Progenitor cell of endocrine pancreas (in vitro differentiated cells): ENCODE data around the gene RPS6KA1. TPM values are rescaled to one million over a fixed set of nuclear protein-coding genes. Genes with fewer than 3 reads are reported as not detected.
A peak's percentile ranks its signal among the peaks of the same experiment; 100 is the strongest.

ENCODE experiments used
- DNase-seq: peaks from one replicate; pipeline ENCODE4 v3.0.0; 2021; ENCODE audit warnings: low spot score; ENCODE audit not compliant: unreplicated experiment
- H3K27ac Mint-ChIP-seq: 2 replicates; pipeline ENCODE4 v1.8.0; 2021; ENCODE audit warnings: mild to moderate bottlenecking, moderate library complexity, mixed read lengths
- H3K27me3 Mint-ChIP-seq: 2 replicates; pipeline ENCODE4 v1.8.0; 2021; ENCODE audit warnings: mixed read lengths
- H3K36me3 Mint-ChIP-seq: 2 replicates; pipeline ENCODE4 v1.8.0; 2022; ENCODE audit warnings: mixed read lengths; ENCODE audit not compliant: insufficient read depth
- H3K4me1 Mint-ChIP-seq: 2 replicates; pipeline ENCODE4 v1.8.0; 2021; ENCODE audit warnings: low read depth, mixed read lengths
- H3K4me3 Mint-ChIP-seq: 2 replicates; pipeline ENCODE4 v1.8.0; 2021; ENCODE audit warnings: low read depth, mild to moderate bottlenecking, moderate library complexity, mixed read lengths
- H3K9me3 Mint-ChIP-seq: 2 replicates; pipeline ENCODE4 v1.8.0; 2021; ENCODE audit warnings: low read depth, mixed read lengths
- CTCF ChIP-seq: fragments of 200-600 bp; sonication (generic); IDR thresholded peaks from one replicate; pipeline ENCODE4 v1.5.0; 2021; ENCODE audit warnings: antibody characterized with exemption, mild to moderate bottlenecking; ENCODE audit not compliant: unreplicated experiment
- long read RNA-seq: library from polyadenylated mRNA; unstranded; transcript quantifications from one replicate; pipeline ENCODE4 v2.0.0, GENCODE V29; 2020
- total RNA-seq: library from RNA; stranded (reverse); gene quantifications from 2 replicates; pipeline ENCODE4 v1.2.1, GENCODE V29; 2021

Gene RPS6KA1
- 26.7 and 29.6 TPM in 2 replicates for total RNA-seq
- long read RNA-seq, partial matches to known transcripts = 10 of 15 reads
- long read RNA-seq, other reads (novel, unspliced or antisense) = 2 of 15 reads

- Mint-ChIP-seq H3K4me3 (peak within 1 kb of the TSS; percentile 81), H3K27me3 (peaks cover 5% of the 10 kb centered on the region), H3K36me3 (no peaks in the 10 kb centered on the region), H3K4me1 (peaks cover 15% of the 10 kb centered on the region), H3K9me3 (no peaks in the 10 kb centered on the region), H3K27ac (peak within 1 kb of the TSS; percentile 94)
- peak; percentile 66 for DNase-seq
- no peak for TF ChIP-seq CTCF
Measured at GRCh38 chr1:26529655-26530409, at the start of gene RPS6KA1. TSS of gene RPS6KA1 (plus strand) at chr1:26529761. CDS start at chr1:26529921, 160 bp downstream.

- Mint-ChIP-seq H3K36me3 (peaks cover 6% of the 10 kb centered on the region), H3K9me3 (no peaks in the 10 kb centered on the region), H3K4me1 (peaks cover 5% of the 10 kb centered on the region), H3K27ac (no peak overlapping the region), H3K27me3 (no peaks in the 10 kb centered on the region), H3K4me3 (no peak overlapping the region)
- TF ChIP-seq CTCF = no peak
- no peak for DNase-seq
Measured at GRCh38 chr1:26482921-26483320, 46.6 kb upstream of the RPS6KA1 start.

GRCh38 chr1:26483980-26484379, 45.6 kb upstream of the RPS6KA1 start:
- no peaks in the 10 kb centered on the region for H3K9me3 Mint-ChIP-seq
- no peak overlapping the region for H3K4me3 Mint-ChIP-seq
- H3K27me3 Mint-ChIP-seq = no peaks in the 10 kb centered on the region
- H3K4me1 Mint-ChIP-seq = peaks cover 5% of the 10 kb centered on the region
- no peak overlapping the region for H3K27ac Mint-ChIP-seq
- no peak for TF ChIP-seq CTCF
- peaks cover 4% of the 10 kb centered on the region for H3K36me3 Mint-ChIP-seq
- no peak for DNase-seq

- no peak overlapping the region for H3K4me3 Mint-ChIP-seq
- no peak overlapping the region for H3K27ac Mint-ChIP-seq
- no peaks in the 10 kb centered on the region for H3K4me1 Mint-ChIP-seq
- H3K9me3 Mint-ChIP-seq = no peaks in the 10 kb centered on the region
- no peak for TF ChIP-seq CTCF
- DNase-seq = no peak
- peaks cover 2% of the 10 kb centered on the region for H3K27me3 Mint-ChIP-seq
- no peaks in the 10 kb centered on the region for H3K36me3 Mint-ChIP-seq
Measured at GRCh38 chr1:26490155-26490554, 39.4 kb upstream of the RPS6KA1 start.

GRCh38 chr1:26493267-26493666, 36.3 kb upstream of the RPS6KA1 start:
- DNase-seq = no peak
- Mint-ChIP-seq H3K9me3 (no peaks in the 10 kb centered on the region), H3K27ac (no peak overlapping the region), H3K36me3 (no peaks in the 10 kb centered on the region), H3K27me3 (peaks cover 6% of the 10 kb centered on the region), H3K4me1 (no peaks in the 10 kb centered on the region), H3K4me3 (no peak overlapping the region)
- TF ChIP-seq CTCF = no peak
